NB4 (cell line): ENCODE results near the gene GOLGB1.
A peak's percentile ranks its signal among the peaks of the same experiment; 100 is the strongest.

Experiments
- DNase-seq: peaks from one replicate; pipeline ENCODE4 v3.0.0; 2010; ENCODE audit warnings: low read depth
- H3K4me3 ChIP-seq: one replicate; pipeline ENCODE4 v1.5.1; 2011; ENCODE audit warnings: mild to moderate bottlenecking, low read depth, low read length, moderate library complexity
- MYC ChIP-seq: IDR thresholded peaks from 2 replicates; pipeline ENCODE4 v1.6.1; 2011; ENCODE audit warnings: low read depth, low read length
- POLR2A ChIP-seq: IDR thresholded peaks from 2 replicates; pipeline ENCODE4 v1.6.1; 2011; ENCODE audit warnings: mild to moderate bottlenecking; ENCODE audit not compliant: insufficient read length; ENCODE audit errors: extremely low read depth
- TF ChIP-seq, protein P1 (sequence below): IDR thresholded peaks from one replicate; pipeline ENCODE4 v1.5.1; 2012; ENCODE audit warnings: low read depth, low read length
- TF ChIP-seq, protein P2 (sequence below): IDR thresholded peaks from 2 replicates; pipeline ENCODE4 v1.6.1; 2011; ENCODE audit warnings: low read depth, low read length

Gene GOLGB1

GRCh38 chr3:121661376-121661775, 88.2 kb downstream of the GOLGB1 start:
- peak; percentile 17 for DNase-seq
- no peak overlapping the region for H3K4me3 ChIP-seq
- no peak for TF ChIP-seq POLR2A
- TF ChIP-seq, protein P1, sequence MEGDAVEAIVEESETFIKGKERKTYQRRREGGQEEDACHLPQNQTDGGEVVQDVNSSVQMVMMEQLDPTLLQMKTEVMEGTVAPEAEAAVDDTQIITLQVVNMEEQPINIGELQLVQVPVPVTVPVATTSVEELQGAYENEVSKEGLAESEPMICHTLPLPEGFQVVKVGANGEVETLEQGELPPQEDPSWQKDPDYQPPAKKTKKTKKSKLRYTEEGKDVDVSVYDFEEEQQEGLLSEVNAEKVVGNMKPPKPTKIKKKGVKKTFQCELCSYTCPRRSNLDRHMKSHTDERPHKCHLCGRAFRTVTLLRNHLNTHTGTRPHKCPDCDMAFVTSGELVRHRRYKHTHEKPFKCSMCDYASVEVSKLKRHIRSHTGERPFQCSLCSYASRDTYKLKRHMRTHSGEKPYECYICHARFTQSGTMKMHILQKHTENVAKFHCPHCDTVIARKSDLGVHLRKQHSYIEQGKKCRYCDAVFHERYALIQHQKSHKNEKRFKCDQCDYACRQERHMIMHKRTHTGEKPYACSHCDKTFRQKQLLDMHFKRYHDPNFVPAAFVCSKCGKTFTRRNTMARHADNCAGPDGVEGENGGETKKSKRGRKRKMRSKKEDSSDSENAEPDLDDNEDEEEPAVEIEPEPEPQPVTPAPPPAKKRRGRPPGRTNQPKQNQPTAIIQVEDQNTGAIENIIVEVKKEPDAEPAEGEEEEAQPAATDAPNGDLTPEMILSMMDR = no peak
- TF ChIP-seq, protein P2, sequence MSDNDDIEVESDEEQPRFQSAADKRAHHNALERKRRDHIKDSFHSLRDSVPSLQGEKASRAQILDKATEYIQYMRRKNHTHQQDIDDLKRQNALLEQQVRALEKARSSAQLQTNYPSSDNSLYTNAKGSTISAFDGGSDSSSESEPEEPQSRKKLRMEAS = no peak
- TF ChIP-seq MYC = no peak

DNA sequence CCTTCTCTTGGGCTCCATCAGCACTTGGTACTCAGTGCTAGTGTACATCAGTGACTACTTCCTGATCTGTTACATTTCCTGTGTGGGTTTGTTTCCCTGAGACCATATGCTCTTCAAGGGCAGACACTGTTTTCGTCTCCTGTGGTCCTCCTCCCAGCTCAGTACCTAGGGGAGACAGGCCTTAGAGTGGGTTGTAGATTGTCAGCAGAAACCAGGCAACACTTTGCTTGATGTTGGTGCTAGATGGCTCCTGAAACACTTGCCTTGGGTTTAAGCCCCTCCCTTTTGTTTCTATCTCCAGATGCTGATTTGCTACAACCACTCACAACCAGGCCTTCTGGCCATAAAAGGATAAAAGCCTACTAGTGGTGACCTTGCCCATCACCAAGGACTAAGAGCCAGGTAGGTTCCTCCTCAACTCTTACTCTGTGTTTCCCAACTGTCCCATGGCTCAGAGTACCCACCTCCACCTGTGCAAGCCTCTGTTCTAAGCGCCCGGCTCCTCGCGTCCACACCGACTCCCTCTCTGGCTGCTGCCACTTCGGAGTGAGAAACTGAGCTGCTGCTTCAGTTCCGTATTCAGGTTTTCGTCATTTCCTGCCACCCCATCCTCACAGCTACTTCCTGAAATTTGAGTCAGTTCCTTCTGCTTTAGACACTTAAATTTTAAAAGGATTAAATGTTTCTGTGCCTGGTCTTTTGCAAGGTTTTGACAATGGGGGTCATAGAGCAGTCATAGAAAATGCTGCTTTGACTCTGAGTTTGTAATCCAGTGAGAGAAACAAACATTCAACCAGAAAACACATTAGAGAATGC, 89.0 kb downstream of the GOLGB1 start, which contains the start of gene HCLS1:
Gene HCLS1, minus strand, starts transcription at position 548 of the 816 bp plus-strand sequence. CDS start 2,556 bp downstream, outside the sequence.
- H3K4me3 ChIP-seq = peak within 1 kb of the TSS; percentile 75
- TF ChIP-seq POLR2A (peak; percentile 96), MYC (peak; percentile 65; the same call in 1 of the 2 replicates)
- TF ChIP-seq, protein P1 = no peak
- TF ChIP-seq, protein P2 = peak; percentile 43; the same call in 1 of the 2 replicates
- DNase-seq = peak; percentile 89

DNA sequence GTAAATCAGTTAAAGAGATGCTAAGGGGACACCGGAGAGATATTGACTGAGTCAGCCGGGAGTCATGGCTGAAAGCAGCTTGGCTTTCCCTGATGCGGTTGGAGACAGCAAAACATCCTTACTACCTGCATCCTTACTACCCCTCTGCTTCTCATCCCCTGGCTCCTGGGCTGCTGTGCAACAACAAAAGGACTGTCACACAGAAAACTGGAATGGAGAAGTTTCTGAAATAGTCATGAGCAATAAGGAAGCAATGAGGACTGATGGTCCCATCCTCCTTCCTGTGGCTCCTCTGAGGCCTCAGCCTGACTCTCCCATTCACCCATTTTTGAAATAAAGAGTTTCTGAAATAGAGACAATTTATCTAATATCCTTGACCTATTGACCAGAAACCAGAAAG, 90.0 kb downstream of the GOLGB1 start:
- no peak for DNase-seq
- H3K4me3 ChIP-seq = peak overlapping the region; percentile 75

GRCh38 chr3:121658716-121659435, 90.7 kb downstream of the GOLGB1 start:
- no peak for DNase-seq
- peak overlapping the region; percentile 75 for H3K4me3 ChIP-seq
- TF ChIP-seq MYC = no peak
- TF ChIP-seq, protein P2 = no peak
- no peak for TF ChIP-seq POLR2A
- TF ChIP-seq, protein P1 = no peak

More for the DNA sequence above, 90.0 kb downstream of the GOLGB1 start:
- TF ChIP-seq MYC (no peak), POLR2A (no peak)
- TF ChIP-seq, protein P1 = no peak
- TF ChIP-seq, protein P2 = no peak

DNA sequence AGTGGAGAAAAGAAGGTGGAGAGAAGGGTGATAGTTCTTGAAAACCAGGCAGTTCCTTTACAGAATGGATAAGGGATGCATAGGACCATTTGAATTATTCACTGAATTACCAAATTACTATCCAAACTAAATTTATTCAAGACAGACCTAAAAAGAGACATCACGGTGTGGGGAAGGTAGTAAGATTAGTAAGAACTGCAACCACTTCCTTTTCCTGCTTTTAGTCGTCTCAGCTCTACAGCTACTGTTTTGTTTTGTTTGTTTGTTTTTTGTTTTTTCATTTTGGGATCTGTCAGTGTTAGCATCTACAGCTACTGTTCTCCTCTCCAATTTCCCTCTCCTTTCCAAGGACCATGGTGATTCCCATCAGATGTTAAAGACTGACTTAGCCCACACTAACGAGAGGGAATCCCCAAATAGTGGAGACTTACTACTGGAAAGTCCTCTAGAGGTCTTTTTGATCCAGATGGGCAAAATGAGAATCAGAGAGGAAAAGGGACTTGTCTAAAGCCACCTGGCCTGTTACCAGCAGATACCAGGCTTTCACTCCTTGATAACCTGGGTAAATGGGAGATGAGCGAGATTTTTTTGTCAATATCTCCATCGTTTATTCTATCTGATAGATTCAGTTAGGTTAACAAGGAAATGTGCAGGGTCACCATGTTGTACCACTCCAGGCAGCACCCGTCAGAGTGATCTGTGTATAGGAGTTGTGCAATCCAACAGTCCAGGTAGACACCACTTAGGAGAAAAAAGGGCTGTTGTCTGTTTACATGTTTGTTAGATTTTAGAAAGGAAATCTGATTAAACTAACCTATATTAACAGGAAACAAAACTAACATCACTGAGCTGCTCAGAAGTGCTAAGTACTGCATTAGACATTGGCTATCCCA, 94.8 kb downstream of the GOLGB1 start:
- DNase-seq = no peak
- H3K4me3 ChIP-seq = no peak overlapping the region
- TF ChIP-seq MYC (no peak), POLR2A (no peak)
- TF ChIP-seq, protein P2 = no peak
- TF ChIP-seq, protein P1 = no peak
